Activated T-cell treated with anti-CD3 and anti-CD28 coated beads for 24 hours (primary cell): ENCODE results near the gene SFT2D2.
"Not testable (repeated sequence)": the region's sequence is repeated elsewhere in the genome, so short reads cannot be mapped to it uniquely, and the experiment has no call there.

Source experiments
- DNase-seq: peaks from one replicate; pipeline ENCODE4 v3.0.0-alpha.2; 2020; ENCODE audit warnings: low read depth

Gene SFT2D2

GRCh38 chr1:168225476-168226190 is at the start of gene SFT2D2:
TSS of gene SFT2D2 (plus strand) at chr1:168226004. CDS start at chr1:168226080, 76 bp downstream.
- DNase-seq: peak; percentile 66

GRCh38 chr1:168178227-168178637 is 47.6 kb upstream of the SFT2D2 start:
- no peak for DNase-seq

- peak; percentile 93 for DNase-seq
Measured at GRCh38 chr1:168178638-168179437, 47.0 kb upstream of the SFT2D2 start, which contains the start of gene TIPRL. TSS of gene TIPRL (plus strand) at chr1:168178962. CDS start at chr1:168179078, 116 bp downstream.

- DNase-seq: no peak
Measured at GRCh38 chr1:168179438-168180147, 46.2 kb upstream of the SFT2D2 start.

GRCh38 chr1:168180148-168180524 is 45.7 kb upstream of the SFT2D2 start:
- DNase-seq: no peak

GRCh38 chr1:168181063-168181720 is 44.6 kb upstream of the SFT2D2 start:
- DNase-seq: not testable (repeated sequence)

- DNase-seq: no peak
Measured at GRCh38 chr1:168187177-168187576, 38.6 kb upstream of the SFT2D2 start.

GRCh38 chr1:168190403-168190802 is 35.4 kb upstream of the SFT2D2 start:
- no peak for DNase-seq

GRCh38 chr1:168195199-168196135 is 30.3 kb upstream of the SFT2D2 start:
- DNase-seq: no peak

- no peak for DNase-seq
Measured at GRCh38 chr1:168199056-168199455, 26.7 kb upstream of the SFT2D2 start.

GRCh38 chr1:168202941-168203654 is 22.7 kb upstream of the SFT2D2 start:
- DNase-seq: no peak

GRCh38 chr1:168206111-168206510 is 19.7 kb upstream of the SFT2D2 start:
- no peak for DNase-seq

GRCh38 chr1:168207673-168208072 is 18.1 kb upstream of the SFT2D2 start:
- DNase-seq: not testable (repeated sequence)

- no peak for DNase-seq
Measured at GRCh38 chr1:168210312-168210711, 15.5 kb upstream of the SFT2D2 start.

GRCh38 chr1:168213349-168213748 is 12.5 kb upstream of the SFT2D2 start:
- DNase-seq: no peak

GRCh38 chr1:168216171-168216570 is 9.6 kb upstream of the SFT2D2 start:
- DNase-seq: no peak

- no peak for DNase-seq
Measured at GRCh38 chr1:168217664-168218063, 8.1 kb upstream of the SFT2D2 start.

GRCh38 chr1:168218658-168219057 is 7.1 kb upstream of the SFT2D2 start:
- no peak for DNase-seq

GRCh38 chr1:168220470-168220871 is 5.3 kb upstream of the SFT2D2 start:
- no peak for DNase-seq

GRCh38 chr1:168221275-168221674 is 4.5 kb upstream of the SFT2D2 start:
- no peak for DNase-seq
